AG09309 (cell line): ENCODE results near the gene FOXO6.

ENCODE experiments used
- DNase-seq: peaks from one replicate; pipeline ENCODE4 v3.0.0-alpha.2; 2010; ENCODE audit warnings: low read depth
- H3K4me3 ChIP-seq: 2 replicates; pipeline ENCODE4 v1.5.1; 2011; ENCODE audit warnings: mild to moderate bottlenecking, low read depth, low read length, moderate library complexity; ENCODE audit not compliant: control insufficient read depth
- TF ChIP-seq, protein P1 (sequence below): IDR thresholded peaks from 2 replicates; pipeline ENCODE4 v1.5.1; 2011; ENCODE audit warnings: mild to moderate bottlenecking, low read depth, low read length, inconsistent platforms; ENCODE audit not compliant: insufficient read depth, control insufficient read depth; ENCODE audit errors: missing control alignments

FOXO6 gene

DNA sequence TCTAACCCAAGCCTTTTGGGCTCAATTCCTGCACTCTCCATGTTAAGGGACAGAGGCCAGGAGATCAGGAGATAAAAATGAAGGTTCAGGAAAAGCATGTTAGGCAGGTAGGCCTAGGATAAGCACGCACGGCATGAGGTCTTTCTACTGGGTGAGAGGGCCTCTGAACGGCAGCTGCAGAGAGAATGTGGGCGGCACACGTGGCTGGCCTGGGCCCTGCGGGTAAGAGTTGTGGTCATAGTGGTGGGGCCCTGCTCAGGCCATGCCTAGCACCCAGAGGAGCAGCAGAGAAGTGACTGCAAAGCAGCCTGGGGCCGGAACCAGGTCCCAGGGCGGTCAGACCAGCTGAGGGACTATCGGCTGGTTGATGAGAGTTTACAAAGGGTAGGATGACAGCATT lies 7.5 kb upstream of the FOXO6 start:
- TF ChIP-seq, protein P1, sequence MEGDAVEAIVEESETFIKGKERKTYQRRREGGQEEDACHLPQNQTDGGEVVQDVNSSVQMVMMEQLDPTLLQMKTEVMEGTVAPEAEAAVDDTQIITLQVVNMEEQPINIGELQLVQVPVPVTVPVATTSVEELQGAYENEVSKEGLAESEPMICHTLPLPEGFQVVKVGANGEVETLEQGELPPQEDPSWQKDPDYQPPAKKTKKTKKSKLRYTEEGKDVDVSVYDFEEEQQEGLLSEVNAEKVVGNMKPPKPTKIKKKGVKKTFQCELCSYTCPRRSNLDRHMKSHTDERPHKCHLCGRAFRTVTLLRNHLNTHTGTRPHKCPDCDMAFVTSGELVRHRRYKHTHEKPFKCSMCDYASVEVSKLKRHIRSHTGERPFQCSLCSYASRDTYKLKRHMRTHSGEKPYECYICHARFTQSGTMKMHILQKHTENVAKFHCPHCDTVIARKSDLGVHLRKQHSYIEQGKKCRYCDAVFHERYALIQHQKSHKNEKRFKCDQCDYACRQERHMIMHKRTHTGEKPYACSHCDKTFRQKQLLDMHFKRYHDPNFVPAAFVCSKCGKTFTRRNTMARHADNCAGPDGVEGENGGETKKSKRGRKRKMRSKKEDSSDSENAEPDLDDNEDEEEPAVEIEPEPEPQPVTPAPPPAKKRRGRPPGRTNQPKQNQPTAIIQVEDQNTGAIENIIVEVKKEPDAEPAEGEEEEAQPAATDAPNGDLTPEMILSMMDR = no peak
- H3K4me3 ChIP-seq = no peak overlapping the region
- DNase-seq = no peak

DNA sequence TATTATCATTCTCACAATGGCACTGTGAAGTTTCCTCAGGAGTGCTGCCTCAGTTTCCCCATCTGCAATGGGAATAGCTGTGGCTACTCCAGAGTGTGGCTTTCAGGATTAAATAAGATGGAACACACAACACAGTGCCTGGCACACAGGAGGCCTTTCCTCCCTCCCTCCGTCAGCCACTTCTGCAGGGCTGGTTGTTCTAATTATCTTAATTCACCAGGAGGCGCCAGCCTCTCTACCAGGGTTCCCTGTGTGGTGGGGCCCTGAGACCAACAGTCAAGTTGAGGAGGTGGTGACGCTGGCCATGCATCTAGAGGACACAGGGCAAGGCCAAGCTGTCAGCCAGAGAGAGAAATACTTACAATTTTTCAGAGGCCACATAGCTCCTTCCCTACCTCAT lies 6.3 kb upstream of the FOXO6 start:
- no peak overlapping the region for H3K4me3 ChIP-seq
- TF ChIP-seq, protein P1 = no peak
- DNase-seq = no peak

DNA sequence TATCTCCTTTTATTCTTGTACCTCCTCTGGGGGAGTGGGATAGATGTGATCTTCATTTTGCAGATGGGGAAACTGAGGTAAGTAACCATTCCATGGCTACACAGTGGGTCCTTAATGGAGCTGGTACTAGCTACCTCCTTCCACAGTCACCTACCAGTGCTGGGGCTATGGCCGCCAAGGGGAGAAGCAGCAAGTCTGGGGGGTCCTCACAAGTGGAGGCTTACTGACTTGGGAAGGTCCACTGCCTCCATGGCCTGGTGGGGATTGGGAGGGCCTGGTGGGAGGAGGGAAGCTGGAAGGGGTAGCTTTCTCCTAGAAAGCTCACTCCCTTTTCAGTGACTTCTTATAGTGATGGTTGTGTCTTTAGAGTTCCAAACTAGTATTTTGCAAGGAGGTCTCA lies 5.9 kb upstream of the FOXO6 start:
- TF ChIP-seq, protein P1 = no peak
- no peak overlapping the region for H3K4me3 ChIP-seq
- DNase-seq = no peak

DNA sequence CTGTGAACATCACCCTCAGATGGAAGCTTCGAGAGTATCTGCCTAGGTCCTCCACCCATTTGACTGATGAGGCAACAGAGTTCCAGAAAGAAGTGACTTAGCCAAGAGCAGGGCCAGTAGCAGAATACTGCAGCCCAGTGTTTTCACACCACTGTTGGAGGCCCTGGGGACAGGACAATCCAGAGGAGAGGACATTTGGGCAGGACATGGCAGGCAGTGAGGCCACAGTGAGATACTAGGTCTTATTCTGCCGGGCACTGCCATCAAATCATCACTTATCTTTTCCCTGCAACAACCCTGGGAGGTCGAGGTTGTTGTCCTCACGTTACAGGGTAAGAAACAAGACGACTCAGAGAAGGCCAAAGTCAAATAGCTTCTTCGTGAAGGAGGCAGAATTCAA lies 5.5 kb upstream of the FOXO6 start:
- H3K4me3 ChIP-seq = no peak overlapping the region
- DNase-seq = no peak
- TF ChIP-seq, protein P1 = no peak

DNA sequence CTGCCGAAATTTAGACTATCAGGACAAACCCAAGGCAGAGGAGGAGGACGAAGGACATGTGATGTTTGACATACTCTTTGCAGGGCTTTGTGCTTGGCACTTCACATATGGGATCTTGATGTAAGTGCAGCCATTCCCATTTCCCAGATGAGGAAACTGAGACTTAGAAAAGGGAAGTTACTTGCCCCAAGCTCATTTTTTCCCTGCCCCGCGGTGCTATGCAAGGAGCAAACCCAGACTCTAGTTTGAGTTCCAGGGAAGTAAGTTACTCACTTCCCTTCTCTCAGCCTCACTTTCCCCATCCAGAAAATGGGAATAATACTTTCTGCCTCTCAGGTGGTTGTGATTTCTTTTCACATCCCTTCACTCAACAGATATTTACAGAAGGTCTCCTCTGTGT lies 4.5 kb upstream of the FOXO6 start:
- DNase-seq = no peak
- TF ChIP-seq, protein P1 = no peak
- no peak overlapping the region for H3K4me3 ChIP-seq

DNA sequence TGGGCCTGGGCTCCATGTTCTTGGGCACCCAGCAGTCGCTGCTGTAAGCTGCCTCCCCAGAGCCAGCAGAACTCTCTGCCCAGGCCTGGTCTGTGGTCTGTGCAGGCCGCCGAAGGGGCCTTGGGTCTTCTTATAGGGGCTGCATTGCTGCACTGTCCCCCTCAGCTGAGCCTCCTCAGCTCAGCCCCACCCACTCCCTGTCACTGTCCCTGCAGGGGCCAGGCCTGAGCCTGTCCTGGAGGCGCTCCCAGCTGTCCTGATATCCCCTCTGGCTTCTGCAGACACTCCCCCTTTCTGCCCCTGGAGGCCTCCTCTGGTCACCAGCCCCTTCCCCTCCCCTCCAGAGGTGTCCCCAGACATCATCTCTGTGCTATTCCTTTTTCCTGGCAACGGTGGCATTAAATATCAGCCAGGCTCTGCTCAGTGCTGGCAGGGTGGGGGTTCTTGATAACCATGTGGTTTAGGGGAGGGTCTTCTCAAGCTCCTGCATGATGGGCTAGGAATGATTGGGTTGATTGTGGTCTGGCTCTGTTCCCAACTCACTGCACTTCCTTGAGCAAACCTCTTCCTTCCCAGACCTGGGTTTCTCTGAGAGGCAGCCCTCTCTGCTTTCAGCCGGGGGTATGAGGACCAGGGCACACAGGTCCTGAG lies 3.7 kb upstream of the FOXO6 start:
- TF ChIP-seq, protein P1 = no peak
- H3K4me3 ChIP-seq = no peak overlapping the region
- DNase-seq = no peak

DNA sequence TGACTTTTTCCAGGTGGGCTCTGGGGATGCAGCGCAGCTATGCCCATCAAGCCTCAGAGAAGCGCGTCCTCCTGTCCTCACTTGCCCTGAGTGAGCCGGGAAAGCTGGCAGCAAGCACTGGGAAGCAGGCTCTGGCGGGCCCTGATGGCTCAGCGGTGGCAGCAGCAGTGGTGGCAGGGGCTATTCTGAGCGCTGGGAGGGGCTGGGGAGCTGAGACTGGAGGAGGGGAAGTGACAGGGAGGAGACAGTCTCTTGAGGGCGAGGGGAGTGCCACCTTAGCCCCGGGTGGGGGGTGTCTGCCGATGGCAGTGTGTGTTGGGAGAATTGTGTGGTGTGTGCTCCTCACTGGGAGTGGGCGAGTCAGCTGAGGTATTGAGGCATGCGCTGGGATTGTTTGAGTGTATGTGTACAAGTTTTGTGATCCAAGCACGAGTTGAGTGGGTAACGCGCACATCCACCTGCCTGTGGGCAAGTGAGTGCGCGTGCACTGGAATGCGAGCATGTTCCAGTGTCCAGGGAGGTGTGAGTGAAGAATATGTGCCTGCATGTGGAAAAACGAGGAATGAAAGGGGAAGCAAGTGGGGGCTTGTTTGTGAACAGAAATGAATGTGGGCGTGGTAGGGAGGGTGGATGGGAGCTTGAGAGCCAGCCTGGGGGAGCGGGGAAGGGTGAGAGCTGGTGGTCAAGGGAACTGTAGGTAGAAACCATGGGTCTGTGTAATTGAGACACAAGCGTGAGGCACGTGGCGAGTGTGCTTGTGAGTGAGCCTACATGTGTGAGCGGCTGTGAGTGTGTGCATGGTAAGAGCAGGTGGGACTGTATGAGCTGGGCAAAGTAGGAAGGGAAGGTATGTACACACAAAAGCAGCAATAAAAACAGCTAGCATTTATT lies 2.9 kb upstream of the FOXO6 start:
- TF ChIP-seq, protein P1 = no peak
- no peak for DNase-seq
- H3K4me3 ChIP-seq = no peak overlapping the region
